Ishikawa (cell line): ENCODE results near the gene RARB.

Source experiments
- CEBPB ChIP-seq: IDR thresholded peaks from 2 replicates; pipeline ENCODE4 v1.6.1; 2012
- EP300 ChIP-seq: IDR thresholded peaks from 2 replicates; pipeline ENCODE4 v1.6.1; 2012; ENCODE audit warnings: borderline replicate concordance
- FOXM1 ChIP-seq: IDR thresholded peaks from 2 replicates; pipeline ENCODE4 v1.6.1; 2012; ENCODE audit warnings: low read depth, borderline replicate concordance
- MAX ChIP-seq: IDR thresholded peaks from 2 replicates; pipeline ENCODE4 v1.6.1; 2012
- NFIC ChIP-seq: IDR thresholded peaks from 2 replicates; pipeline ENCODE4 v1.6.1; 2012
- RAD21 ChIP-seq: IDR thresholded peaks from 2 replicates; pipeline ENCODE4 v1.6.1; 2012; ENCODE audit warnings: low read depth
- REST ChIP-seq: IDR thresholded peaks from 2 replicates; pipeline ENCODE4 v1.6.1; 2012; ENCODE audit warnings: low read depth, mild to moderate bottlenecking
- TAF1 ChIP-seq: IDR thresholded peaks from 2 replicates; pipeline ENCODE4 v1.6.1; 2012; ENCODE audit warnings: low read depth, mild to moderate bottlenecking
- TEAD4 ChIP-seq: IDR thresholded peaks from 2 replicates; pipeline ENCODE4 v1.6.1; 2012
- ZBTB7A ChIP-seq: IDR thresholded peaks from 2 replicates; pipeline ENCODE4 v1.6.1; 2012; ENCODE audit warnings: low read depth

DNA sequence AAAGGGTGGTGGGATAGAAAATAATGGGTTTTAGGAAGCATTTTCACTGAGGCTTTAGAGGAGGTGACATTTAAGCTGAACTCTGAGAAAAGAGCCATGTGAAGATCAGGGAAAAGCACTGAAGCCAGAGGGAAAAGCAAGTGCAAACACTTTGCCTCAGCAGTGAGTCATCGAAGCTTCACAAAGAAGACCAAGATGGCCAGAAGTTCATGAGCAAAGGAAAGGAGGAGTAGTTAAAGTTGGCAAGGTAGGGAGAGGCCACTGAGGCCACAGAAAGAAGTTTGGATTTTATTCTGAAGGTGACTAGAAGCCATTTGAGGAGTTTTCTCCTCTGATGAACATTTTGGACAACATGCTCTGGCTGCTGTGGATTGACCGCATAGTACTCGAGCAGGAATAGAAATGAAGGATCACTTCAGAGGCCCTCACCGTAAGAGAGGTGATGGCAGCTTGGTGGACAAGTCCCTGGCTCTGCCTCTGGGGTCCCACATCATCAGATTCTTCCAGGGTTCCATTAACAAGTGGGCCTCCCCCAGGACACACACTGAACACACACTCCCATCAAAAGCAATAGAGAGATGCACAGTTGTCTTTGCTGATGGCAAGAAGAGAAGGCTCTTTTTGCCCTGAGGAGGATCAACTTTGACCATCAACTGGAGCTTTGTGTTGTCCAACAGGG is 161.2 kb downstream of the RARB start:
- no peak for TF ChIP-seq REST
- TF ChIP-seq TEAD4, result no peak
- TF ChIP-seq RAD21, result no peak
- TF ChIP-seq NFIC, result no peak
- TF ChIP-seq ZBTB7A, result no peak
- no peak for TF ChIP-seq EP300
- no peak for TF ChIP-seq MAX
- TF ChIP-seq FOXM1, result no peak
- TF ChIP-seq TAF1, result no peak
- TF ChIP-seq CEBPB, result no peak
